Hippocampal formation (tissue), 2 donors: Measurements from ENCODE around the gene KRTAP9-8.
"Not testable (repeated sequence)": the region's sequence is repeated elsewhere in the genome, so short reads cannot be mapped to it uniquely, and the experiment has no call there.

Experiments used
- DNase-seq, 2 donors: peaks; one replicate each; lab custom pipeline; 2025; lab: John Stamatoyannopoulos, UW

KRTAP9-8 gene, protein sequence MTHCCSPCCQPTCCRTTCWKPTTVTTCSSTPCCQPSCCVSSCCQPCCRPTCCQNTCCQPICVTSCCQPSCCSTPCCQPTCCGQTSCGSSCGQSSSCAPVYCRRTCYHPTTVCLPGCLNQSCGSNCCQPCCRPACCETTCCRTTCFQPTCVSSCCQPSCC

DNA sequence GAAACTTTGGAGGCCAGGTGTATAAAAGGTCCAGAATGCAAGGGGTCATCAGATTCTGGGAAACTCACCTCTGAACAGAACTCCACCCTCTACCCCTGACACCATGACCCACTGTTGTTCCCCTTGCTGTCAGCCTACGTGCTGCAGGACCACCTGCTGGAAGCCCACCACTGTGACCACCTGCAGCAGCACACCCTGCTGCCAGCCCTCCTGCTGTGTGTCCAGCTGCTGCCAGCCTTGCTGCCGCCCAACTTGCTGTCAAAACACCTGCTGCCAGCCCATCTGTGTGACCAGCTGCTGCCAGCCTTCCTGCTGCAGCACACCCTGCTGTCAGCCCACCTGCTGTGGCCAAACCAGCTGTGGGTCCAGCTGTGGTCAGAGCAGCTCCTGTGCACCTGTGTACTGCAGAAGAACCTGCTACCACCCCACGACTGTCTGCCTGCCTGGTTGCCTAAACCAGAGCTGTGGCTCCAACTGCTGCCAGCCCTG is at the start of gene KRTAP9-8:
KRTAP9-8 (plus strand) TSS at position 51 of the 489 bp plus-strand sequence; CDS start at position 104, 53 bp downstream.
- DNase-seq: not testable (repeated sequence)

DNA sequence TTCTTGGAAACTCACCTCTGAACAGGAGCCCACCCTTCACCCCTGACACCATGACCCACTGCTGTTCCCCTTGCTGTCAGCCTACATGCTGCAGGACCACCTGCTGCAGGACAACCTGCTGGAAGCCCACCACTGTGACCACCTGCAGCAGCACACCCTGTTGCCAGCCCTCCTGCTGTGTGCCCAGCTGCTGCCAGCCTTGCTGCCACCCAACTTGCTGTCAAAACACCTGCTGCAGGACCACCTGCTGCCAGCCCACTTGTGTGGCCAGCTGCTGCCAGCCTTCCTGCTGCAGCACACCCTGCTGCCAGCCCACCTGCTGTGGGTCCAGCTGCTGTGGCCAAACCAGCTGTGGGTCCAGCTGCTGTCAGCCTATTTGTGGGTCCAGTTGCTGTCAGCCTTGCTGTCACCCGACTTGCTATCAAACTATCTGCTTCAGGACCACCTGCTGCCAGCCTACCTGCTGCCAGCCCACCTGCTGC is 47.9 kb upstream of the KRTAP9-8 start, which contains the start of gene KRTAP9-1:
KRTAP9-1 (plus strand) TSS at position 51 of the 482 bp plus-strand sequence; CDS start at position 51, 0 bp downstream.
- DNase-seq: not testable (repeated sequence)

DNA sequence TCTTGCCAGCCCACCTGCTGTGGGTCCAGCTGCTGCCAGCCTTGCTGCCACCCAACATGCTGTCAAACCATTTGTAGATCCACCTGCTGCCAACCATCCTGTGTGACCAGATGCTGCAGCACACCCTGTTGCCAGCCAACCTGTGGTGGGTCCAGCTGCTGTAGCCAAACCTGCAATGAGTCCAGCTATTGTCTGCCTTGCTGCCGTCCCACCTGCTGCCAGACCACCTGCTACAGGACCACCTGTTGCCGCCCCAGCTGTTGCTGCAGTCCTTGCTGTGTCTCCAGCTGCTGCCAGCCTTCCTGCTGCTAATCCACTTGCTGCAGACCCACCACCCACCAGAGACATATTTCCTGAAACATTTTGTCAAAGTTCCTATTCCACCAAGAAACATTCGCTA is 47.5 kb upstream of the KRTAP9-8 start:
- no peak for DNase-seq

DNA sequence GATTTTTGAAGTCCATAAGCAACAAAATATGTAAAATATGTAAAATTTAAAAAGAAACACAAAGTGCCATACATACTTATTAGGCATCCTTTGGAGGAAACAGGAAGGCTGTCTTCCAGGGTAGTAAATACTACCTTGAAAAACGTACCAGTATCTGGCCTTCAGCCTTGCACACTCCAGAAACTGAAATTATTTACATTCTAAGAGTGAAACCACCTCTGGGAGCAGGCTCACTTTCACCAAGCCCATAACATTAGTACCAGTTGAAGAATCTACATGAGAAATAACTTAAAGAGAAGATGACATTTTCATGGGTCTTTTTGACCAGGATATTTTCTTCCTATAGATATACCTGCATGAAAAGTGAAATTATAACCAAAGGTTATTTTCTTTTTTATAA is 41.7 kb upstream of the KRTAP9-8 start:
- DNase-seq: no peak

DNA sequence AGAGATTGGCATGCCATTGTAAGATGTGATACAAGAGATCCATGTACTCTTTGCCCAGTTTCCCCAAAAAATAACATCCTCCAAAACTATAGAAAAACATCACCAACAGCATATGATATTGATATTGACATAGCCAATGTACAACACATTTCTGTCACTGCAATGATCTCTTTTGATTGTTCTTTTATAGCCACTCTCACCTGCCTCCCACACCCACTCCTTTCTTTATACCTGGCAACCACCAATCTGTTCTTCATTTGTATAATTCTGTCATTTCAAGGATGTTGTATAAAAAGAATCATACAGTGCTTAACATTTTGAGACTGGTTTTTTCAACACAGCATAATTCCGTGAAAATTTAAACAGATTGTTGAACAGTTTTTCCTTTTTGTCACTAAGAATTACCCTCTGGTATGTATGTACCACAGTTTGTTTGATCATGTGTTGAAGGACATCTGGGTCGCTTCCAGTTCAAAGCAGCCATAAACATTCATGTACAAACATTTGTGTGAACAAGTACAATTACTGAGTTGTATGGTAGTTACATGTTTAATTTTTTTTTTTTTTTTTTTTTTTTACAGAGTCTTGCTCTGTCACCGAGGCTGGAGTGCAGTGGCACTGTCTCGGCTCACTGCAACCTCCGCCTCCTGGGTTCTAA is 38.2 kb upstream of the KRTAP9-8 start:
- no peak for DNase-seq

DNA sequence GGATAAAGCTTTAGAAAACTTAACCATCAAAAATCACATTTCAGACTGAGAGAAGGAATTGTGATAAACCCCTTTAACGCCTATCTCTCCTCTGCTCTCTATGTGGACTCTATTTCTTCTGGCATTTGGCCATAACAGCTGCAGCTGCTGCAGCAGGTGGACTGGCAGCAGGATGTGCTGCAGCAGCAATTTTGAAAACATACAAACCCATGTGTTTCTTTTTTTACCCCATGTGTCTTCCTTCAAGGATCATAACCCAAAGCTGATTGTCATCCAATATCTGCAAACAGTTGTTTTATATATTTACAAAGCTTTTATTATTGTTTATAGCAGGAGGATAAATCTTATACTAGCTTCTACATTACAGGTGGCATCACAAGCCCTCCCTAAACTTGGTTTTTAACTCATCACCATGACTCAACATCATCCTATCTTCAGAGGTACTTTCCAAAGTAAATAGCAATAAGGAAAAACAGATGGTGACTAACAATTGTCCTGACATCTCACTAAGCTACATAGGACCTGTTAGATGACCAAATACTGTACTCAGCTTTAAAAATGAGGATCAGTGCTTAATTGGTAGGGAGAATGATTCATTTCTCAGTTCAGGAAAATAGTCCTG is 25.8 kb upstream of the KRTAP9-8 start:
- no peak for DNase-seq

DNA sequence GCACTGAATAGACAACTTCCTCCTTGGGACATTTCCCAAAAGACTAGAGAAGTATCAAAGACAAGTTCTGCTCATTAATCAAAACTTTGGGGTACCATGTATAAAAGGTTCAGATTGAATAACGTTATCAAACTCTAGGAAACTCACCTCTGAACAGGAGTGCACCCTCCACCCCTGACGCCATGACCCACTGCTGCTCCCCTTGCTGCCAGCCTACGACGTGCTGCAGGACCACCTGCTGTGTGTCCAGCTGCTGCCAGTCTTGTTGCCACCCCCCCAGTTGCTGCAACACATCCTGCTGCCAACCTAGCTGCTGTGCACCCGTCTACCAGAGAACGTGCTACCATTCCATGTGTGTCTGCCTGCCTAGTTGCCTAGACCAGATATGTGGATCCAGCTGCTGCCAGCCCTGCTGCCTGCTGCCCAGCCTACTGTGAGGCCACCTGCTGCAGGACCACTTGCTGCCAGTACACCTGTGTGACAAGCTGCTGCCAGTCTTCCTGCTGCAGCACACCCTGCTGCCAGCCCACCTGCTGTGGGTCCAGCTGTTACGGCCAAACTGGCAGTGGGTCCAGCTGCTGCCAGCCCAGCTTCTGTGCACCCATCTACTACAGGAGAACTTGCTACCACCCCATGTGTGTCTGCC is 25.2 kb upstream of the KRTAP9-8 start:
- no peak for DNase-seq

DNA sequence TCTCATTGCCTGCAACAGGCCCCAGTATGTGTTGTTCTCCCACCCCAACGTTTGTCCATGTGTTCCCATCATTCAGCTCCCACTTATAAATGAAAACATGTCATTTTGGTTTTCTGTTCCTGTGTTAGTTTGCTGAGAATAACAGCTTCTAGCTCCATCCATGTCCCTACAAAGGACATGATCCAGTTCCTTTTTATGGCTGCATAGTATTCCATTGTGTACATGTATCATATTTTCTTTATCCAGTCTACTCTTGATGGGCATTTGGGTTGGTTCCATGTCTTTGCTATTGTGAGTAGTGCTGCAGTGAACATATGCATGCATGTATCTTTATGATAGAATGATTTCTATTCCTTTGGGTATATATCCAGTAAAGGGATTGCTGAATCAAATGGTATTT is 22.1 kb upstream of the KRTAP9-8 start:
- no peak for DNase-seq

DNA sequence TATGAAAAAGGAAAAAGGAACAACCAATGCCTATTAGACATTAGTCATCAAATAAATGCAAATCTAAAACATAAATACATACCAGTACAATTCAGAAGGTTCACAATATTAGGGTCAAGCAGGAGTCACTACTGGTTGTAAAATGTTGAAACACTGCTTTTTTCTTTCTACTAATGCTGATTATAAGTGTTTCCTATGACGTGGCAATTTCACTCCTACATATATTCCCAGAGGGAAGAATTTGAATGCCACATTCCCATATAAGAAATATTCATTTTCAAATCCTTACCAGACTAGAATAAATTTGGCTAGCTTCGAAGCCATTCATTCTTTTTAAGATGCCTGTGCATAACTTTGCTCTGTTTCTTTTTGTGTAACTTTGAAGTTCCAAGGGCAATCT is 14.0 kb upstream of the KRTAP9-8 start:
- no peak for DNase-seq

DNA sequence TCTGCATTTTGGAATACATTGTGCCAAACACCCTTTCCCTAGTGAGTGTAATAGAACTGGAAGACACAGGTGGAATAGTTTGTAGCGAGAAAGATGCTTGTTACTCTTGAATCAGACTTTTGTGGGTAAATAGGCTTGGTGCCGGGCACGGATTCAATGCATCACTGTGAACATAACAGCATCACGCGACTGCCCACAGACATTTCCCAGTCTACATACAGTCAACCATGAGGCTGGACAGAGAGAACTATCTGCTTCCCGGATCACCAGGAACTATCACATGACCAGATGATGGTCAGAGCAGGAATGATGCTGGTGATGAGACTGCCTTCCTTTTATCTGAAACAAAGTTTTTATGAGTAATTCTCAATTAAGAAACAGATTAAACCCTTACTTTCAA is 11.7 kb upstream of the KRTAP9-8 start:
- no peak for DNase-seq

DNA sequence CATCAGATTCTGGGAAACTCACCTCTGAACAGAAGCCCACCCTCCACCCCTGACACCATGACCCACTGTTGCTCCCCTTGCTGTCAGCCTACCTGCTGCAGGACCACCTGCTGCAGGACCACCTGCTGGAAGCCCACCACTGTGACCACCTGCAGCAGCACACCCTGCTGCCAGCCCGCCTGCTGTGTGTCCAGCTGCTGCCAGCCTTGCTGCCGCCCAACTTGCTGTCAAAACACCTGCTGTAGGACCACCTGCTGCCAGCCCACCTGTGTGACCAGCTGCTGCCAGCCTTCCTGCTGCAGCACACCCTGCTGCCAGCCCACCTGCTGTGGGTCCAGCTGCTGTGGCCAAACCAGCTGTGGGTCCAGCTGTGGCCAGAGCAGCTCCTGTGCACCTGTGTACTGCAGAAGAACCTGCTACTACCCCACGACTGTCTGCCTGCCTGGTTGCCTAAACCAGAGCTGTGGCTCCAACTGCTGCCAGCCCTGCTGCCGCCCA is 11.2 kb upstream of the KRTAP9-8 start, which contains the start of gene KRTAP9-2:
KRTAP9-2 (plus strand) TSS at position 51 of the 498 bp plus-strand sequence; CDS start at position 58, 7 bp downstream.
- not testable (repeated sequence) for DNase-seq

DNA sequence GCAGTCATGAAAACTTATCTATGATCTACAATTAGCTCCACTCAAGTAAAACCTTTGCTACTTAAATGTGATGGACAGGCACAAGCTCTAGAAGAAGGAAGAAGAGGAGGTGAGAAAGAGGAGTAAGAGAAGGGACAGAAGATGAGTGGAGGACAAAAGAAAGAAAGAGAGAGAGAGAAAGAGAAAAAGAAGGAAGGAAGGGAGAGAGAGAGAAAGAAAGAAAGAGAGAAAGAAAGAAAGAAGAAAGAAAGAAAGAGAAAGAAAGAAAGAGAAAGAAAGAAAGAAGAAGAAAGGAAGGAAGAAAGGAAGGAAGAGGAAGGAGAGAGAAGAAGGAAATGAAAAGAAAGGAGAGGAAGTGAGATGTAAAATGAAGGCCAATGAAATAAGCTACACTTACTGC is 7.7 kb upstream of the KRTAP9-8 start:
- DNase-seq: no peak

DNA sequence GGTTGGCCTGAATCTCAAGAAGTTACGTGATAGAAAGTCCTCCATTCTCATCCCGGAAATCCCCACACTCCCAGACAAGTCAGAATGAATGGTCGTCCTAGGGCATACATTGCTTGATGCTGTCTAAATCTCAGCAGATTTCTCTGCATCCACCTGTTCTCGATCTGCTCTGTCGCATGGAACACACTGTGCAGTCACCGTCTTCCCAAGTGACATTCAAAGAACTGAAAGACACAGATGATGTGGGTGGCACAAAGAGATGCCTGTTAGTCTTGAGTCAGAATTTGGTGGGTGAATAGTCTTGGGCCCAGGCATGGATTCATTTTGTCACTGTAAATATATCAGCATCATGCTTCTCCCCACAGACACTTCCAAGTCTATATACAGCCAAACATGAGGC is 6.1 kb upstream of the KRTAP9-8 start:
- no peak for DNase-seq

DNA sequence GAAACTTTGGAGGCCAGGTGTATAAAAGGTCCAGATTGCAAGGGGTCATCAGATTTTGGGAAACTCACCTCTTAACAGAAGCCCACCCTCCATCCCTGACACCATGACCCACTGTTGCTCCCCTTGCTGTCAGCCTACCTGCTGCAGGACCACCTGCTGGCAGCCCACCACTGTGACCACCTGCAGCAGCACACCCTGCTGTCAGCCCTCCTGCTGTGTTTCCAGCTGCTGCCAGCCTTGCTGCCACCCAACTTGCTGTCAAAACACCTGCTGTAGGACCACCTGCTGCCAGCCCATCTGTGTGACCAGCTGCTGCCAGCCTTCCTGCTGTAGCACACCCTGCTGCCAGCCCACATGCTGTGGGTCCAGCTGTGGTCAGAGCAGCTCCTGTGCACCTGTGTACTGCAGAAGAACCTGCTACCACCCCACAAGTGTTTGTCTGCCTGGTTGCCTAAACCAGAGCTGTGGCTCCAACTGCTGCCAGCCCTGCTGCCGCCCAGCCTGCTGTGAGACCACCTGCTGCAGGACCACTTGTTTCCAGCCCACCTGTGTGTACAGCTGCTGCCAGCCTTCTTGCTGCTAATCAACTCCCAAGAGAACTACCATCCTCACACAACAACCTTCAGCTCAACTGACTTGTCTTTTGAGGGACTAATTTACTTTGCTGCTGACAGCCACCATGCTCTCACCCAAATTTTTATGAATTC is 5.2 kb upstream of the KRTAP9-8 start, which contains the start of gene KRTAP9-3:
KRTAP9-3 (plus strand) TSS at position 51 of the 707 bp plus-strand sequence; CDS start at position 104, 53 bp downstream.
- not testable (repeated sequence) for DNase-seq

DNA sequence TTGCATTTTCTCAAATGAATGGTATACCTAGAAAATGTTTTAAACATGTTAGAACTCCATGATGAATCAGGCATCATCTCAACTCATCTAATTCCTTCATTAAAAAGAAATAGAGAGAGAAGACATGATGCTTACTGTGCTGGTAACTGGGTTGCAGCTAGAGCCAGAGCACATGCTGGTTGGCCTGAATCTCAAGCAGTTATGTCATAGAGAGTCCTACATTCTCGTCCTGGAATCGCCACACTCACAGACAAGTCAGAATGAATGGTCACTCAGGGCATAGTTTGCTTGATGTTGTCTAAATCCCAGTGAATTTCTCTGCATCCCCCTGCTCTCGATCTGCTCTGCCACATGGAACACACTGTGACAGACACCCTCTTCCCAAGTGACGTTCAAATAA is 683 bp upstream of the KRTAP9-8 start:
- not testable (repeated sequence) for DNase-seq

DNA sequence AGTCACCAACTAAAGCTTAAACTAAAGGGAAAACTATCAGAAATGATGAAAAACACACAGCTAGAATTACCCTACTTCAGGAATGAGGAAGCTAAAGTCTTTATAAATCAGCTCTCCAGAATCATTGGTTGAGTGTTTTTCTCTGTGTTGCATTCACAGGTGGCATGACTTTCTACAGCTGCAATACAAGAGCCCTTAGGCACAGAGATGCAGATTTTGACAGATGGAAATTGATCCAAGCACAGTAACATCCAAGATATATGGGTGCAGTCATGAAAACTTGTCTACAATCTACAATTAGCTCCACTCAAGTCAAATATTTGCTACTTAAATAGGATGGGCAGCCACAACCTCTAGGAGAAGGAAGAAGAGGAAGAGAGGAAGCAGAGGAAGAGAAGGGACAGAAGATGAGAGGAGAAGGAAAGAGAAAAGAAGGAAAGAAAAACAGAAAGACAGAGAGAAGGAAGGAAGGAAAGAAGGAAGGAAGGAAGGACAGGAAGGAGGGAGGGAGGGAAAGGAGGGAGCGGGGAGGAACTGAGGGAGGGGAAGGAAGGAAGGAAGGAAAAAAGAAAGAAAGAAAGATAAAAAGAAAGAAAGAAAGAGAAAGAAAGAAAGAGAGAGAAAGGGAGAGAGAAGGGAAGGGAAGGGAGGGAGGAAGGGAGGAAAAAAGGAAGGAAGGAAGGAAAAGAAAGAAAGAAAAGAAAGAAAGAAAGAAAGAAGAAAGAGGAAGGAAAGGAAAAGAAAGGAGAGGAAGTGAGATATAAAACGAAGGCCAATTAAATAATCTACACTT is 9.4 kb downstream of the KRTAP9-8 start:
- not testable (repeated sequence) for DNase-seq

DNA sequence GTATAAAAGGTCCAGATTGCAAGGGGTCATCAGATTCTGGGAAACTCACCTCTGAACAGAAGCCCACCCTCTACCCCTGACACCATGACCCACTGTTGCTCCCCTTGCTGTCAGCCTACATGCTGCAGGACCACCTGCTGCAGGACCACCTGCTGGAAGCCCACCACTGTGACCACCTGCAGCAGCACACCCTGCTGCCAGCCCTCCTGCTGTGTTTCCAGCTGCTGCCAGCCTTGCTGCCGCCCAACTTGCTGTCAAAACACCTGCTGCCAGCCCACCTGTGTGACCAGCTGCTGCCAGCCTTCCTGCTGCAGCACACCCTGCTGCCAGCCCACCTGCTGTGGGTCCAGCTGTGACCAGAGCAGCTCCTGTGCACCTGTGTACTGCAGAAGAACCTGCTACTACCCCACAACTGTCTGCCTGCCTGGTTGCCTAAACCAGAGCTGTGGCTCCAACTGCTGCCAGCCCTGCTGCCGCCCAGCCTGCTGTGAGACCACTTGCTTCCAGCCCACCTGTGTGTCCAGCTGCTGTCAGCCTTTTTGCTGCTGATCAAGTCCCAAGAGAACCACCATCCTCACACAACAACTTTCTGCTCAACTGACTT is 11.9 kb downstream of the KRTAP9-8 start, which contains the start of gene KRTAP9-4:
KRTAP9-4 (plus strand) TSS at position 51 of the 604 bp plus-strand sequence; CDS start at position 85, 34 bp downstream.
- DNase-seq: not testable (repeated sequence)

DNA sequence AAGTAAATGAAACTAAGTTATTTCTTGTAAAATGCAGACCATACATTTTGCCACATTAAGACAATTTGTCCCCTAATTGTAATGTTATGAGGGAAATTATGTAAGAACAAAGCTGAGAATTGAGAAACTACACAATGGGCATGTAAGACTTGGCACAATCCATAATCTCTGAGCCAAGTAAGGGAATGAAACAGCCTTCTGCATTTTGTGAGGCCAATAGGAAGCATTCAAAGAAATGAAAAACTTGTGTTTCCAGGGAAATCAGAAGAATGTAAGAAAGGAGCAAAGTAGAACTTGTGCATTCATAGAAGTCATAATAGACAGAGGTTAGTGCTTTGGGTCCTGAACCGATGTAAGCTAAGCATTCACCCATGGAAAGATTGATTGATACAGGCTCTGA is 13.5 kb downstream of the KRTAP9-8 start:
- no peak for DNase-seq

DNA sequence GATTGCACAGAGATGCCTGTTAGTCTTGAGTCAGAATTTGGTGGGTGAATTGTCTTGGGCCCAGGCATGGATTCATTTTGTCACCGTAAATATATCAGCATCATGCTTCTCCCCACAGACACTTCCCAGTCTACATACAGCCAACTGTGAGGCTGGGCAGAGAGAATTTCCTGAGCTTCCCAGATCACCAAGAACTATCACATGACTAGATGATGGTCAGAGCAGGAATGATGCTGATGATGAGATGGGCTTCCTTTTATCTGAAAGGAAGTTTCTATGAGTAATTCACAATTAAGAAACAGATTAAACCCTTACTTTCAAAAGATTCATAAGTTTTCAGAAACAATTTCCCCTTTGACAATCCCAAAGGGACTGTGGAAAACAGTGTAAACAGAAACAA is 17.1 kb downstream of the KRTAP9-8 start:
- no peak for DNase-seq
